GM12874 (cell line): ENCODE data around the gene DGKQ.

Experiments used
- TF ChIP-seq, protein P1 (sequence below): IDR thresholded peaks from 2 replicates; pipeline ENCODE4 v1.5.1; 2011; ENCODE audit warnings: low read depth, mild to moderate bottlenecking, control low read depth, low read length, moderate library complexity; ENCODE audit not compliant: insufficient read depth

DGKQ gene

DNA sequence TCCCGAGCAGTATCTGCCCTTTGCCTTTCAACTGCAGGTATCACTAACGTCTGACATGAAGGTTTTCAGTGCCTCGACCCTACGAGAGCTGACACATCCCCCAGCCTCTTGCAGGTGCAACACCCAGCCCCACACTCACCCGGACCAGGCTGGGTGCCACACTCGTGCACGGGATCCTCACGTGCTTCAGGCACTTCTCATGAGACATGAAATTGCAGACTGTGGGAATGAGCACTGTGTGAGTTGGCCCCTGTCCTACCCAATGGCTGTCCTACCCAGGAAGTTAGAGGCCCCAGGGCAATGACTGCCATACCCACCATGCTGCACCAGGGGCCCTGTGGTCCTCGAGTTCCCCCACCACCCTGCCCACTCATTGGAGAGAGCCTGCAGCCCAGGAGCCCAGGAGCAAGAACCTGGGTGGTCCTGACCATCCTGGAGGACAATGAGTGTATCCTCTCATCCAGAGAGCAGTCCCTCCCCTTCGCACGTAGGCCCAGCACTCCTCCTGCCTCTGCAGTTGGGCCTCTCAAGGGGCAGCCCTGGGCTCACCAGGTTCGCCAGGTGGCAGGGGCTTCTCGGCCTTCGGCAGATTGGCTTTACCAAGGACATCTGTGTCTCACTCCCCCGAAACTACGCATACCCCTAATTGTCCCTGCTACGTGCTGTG is 2.4 kb downstream of the DGKQ start:
- TF ChIP-seq, protein P1, sequence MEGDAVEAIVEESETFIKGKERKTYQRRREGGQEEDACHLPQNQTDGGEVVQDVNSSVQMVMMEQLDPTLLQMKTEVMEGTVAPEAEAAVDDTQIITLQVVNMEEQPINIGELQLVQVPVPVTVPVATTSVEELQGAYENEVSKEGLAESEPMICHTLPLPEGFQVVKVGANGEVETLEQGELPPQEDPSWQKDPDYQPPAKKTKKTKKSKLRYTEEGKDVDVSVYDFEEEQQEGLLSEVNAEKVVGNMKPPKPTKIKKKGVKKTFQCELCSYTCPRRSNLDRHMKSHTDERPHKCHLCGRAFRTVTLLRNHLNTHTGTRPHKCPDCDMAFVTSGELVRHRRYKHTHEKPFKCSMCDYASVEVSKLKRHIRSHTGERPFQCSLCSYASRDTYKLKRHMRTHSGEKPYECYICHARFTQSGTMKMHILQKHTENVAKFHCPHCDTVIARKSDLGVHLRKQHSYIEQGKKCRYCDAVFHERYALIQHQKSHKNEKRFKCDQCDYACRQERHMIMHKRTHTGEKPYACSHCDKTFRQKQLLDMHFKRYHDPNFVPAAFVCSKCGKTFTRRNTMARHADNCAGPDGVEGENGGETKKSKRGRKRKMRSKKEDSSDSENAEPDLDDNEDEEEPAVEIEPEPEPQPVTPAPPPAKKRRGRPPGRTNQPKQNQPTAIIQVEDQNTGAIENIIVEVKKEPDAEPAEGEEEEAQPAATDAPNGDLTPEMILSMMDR: no peak

DNA sequence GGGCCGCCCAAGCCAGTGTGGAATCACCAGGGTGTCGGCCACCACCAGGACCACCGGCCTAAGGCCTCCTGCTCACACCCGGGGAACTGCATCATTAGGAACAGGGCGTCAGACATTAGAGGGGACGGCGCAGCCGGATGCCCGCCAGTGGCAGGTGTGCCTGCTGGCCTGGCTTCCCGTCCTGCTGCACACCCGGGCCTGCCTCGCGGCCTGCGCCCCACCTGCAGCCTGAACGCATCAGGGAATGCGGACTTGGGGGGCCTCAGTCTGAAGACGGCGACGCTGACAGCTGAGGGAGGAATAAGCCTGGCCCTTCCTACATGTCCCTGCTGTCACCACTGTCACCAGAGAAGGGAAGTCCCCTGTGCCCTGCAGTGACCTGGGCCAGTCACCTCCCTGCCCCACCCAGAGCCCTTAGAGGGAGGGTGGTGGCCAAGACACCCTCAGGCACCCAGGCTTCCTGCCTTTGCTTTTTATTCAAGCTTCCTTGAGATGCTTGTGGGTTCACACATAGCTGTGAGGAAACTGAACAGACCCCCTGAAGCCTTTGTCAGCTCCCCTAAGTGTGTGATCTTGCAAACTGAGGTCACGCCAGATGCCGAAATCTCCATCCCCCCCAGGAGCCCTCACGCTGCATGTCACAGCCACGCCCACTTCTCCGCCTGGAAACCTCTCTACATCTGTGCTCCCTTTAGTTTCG is 3.2 kb downstream of the DGKQ start:
- TF ChIP-seq, protein P1: no peak

DNA sequence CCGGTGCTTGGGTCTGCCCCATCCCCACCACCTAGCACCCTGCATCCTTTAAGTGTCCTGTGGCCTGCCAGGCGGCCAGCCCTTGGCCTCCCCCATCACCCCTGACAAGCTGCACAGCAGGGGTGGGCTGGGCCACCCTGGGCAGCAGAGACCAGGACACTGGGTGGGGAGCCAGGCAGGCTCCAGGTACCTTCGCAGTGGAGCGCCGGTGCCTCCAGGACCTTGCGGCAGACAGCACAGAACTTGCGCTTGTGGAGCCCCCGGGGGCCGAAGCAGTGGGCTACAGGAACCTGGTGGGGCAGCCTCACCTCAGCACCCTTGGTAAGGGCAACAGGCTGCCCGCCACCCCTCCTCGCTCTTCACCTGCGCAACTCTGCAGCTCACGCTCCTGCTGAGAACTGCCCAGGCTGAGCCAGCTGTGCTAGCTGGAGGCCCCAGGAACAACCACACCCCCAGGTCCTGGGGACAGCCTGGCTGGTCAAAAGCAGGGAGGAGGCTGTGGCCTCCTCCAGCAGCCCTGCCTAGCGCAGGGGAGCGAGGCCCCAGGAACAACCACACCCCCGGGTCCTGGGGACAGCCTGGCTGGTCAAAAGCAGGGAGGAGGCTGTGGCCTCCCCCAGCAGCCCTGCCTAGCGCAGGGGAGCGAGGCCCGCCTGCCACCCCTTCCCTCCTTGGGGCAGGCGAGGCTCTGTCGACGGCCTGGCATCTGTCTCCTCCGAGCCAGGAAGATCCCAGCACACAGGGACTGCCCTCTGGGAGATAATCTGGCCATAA is 4.6 kb downstream of the DGKQ start:
- TF ChIP-seq, protein P1: no peak

DNA sequence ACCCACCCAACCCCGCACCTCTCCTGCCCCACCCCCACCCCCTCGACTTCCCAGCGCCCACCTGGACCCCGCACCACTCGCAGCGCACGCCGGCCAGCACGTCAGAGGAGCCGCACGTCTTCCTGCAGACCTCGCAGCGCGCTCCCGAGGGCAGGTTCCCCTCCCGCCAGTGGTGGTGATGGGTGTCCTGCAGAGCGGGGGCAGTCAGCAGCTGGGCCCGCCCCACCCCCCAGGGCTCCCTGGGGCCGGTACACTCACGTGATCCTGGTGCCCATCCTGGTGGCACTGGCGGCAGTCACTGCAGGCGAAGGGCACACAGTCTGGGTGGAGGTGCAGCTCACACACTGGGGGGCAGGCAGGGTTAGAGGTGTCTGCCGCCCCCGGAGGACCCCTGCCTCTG is 5.1 kb downstream of the DGKQ start:
- TF ChIP-seq, protein P1: no peak

DNA sequence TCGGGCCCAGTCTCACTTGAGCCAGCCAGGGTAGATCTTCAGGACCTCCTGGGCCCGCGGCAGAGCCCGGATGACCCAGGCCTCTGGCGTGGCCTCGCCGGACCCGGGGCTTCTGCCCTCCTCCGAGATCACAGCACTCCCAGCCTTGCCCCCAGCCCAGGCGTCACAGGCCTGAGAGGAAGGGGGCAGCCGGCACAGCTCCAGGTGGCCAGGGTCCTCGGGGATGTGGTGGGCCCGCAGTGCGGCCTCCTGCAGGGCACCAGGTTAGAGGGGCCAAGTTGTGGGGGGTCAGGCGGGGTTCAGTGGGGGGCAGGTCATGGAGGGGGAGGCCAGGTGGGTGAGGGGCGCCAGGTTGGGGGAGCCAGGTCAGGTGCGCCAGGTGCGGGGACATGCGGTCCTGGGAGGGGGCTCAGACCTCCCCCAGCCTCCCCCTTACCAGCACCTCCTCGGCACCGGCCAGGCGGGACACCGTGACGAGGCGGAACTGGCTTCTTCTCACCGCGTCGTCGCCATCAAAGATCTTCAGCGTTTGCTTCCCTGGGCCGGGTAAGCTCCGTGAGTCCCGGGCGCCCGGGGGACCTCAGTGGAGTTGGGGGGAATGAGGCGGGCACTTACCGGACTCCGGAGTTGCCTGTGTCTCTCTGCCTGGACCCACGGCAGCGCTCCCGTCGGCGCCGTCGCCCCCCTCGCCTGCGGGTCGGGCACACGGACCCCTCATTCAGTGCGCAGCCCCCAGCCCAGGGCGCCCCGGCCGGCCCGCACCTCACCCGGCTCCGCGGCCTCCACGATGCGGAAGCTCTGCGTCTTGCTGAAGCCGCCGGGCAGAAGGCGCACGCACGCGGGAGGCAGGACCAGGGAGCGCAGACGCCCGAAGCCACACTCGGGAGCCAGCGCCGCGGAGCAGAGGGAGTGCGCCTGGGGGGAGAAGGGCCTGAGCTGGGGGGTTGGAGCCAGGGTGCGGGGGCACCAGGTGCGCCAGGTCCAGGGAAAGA is 6.0 kb downstream of the DGKQ start:
- TF ChIP-seq, protein P1: no peak

DNA sequence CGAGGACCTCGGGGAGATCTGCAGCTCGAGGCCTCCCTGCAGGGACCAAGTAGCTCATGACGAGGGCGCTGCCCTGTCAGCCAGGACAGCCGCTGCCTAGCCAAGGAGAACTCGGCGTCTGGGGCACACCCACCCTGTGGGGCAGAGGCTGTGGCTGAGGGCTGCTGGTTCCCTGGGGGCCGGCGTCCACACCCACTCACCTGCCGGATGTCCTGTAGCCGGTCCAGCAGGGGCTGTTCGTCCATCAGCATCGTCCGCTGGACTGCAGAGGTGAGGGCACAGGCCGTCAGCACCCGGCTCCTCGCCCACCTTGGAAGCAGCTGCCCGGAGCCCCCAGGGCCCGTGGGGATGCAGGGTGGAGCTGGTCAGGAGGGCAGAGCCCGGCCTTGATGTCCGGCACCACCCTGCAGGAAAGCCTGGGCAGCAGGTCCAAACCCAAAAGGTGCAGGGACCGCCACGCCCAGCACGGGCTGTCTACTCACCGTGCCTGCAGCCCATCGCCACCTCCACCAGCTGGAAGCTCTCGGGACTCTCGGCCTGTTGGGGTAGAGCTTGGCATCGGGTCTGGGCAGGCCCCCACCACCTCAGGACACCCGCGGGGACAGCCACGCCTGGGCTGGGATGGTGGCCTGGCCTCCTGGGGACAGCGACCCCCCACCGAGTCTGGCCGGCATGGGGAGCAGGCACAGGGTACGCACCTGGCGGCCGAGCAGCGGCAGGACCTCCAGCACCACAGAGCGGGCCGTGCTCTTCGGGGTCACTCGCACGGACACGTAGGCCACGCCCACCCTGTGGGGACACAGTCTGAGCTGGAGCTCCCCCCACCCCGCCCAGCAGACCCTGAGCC is 6.9 kb downstream of the DGKQ start:
- TF ChIP-seq, protein P1: no peak
